GM18951 (cell line): ENCODE data around the gene PXT1.
A peak's percentile ranks its signal among the peaks of the same experiment; 100 is the strongest.
"Not testable (repeated sequence)": the region's sequence is repeated elsewhere in the genome, so short reads cannot be mapped to it uniquely, and the experiment has no call there.

Experiments used
- POLR2A ChIP-seq: IDR thresholded peaks from 4 replicates; pipeline ENCODE4 v1.6.1; 2011; ENCODE audit warnings: mild to moderate bottlenecking; ENCODE audit not compliant: insufficient read length, insufficient read depth; ENCODE audit errors: extremely low read depth
- in situ Hi-C: fragments of 300-500 bp; cut with MboI; formaldehyde crosslinking; loops from one replicate; pipeline ENCODE4 v1.12.0; 2022; ENCODE audit warnings: low sequenced_read_pairs, mixed read lengths, inconsistent platforms; ENCODE audit not compliant: unreplicated experiment

PXT1 gene

GRCh38 chr6:36442671-36443470, at the start of gene PXT1, which contains the start of gene KCTD20:
Gene PXT1 (minus strand): TSS chr6:36442854. CDS start chr6:36426082, 16,772 bp downstream.
Gene KCTD20 (plus strand): TSS chr6:36443000. CDS start chr6:36470098, 27,098 bp downstream.
- in situ Hi-C loops = no loop called here
- peak; percentile 95 for TF ChIP-seq POLR2A

GRCh38 chr6:36492092-36492491, 49.4 kb upstream of the PXT1 start:
- in situ Hi-C loops = no loop called here
- TF ChIP-seq POLR2A = no peak

- no peak for TF ChIP-seq POLR2A
- in situ Hi-C loops = no loop called here
Measured at GRCh38 chr6:36491378-36491965, 48.8 kb upstream of the PXT1 start.

- in situ Hi-C loops = no loop called here
- no peak for TF ChIP-seq POLR2A
Measured at GRCh38 chr6:36489426-36489825, 46.8 kb upstream of the PXT1 start.

- no peak for TF ChIP-seq POLR2A
- in situ Hi-C loops = no loop called here
Measured at GRCh38 chr6:36488221-36488620, 45.6 kb upstream of the PXT1 start.

- no peak for TF ChIP-seq POLR2A
- in situ Hi-C loops = no loop called here
Measured at GRCh38 chr6:36487698-36488097, 45.0 kb upstream of the PXT1 start.

GRCh38 chr6:36484736-36485135, 42.1 kb upstream of the PXT1 start:
- in situ Hi-C loops = no loop called here
- no peak for TF ChIP-seq POLR2A

- in situ Hi-C loops = not testable (repeated sequence)
Measured at GRCh38 chr6:36483326-36483725, 40.7 kb upstream of the PXT1 start.

- in situ Hi-C loops = no loop called here
- no peak for TF ChIP-seq POLR2A
Measured at GRCh38 chr6:36479256-36479655, 36.6 kb upstream of the PXT1 start.

- in situ Hi-C loops = no loop called here
- no peak for TF ChIP-seq POLR2A
Measured at GRCh38 chr6:36478051-36478526, 35.4 kb upstream of the PXT1 start.

GRCh38 chr6:36469946-36470345, 27.3 kb upstream of the PXT1 start:
- no peak for TF ChIP-seq POLR2A
- in situ Hi-C loops = no loop called here

- in situ Hi-C loops = no loop called here
Measured at GRCh38 chr6:36469148-36469661, 26.6 kb upstream of the PXT1 start.

GRCh38 chr6:36467625-36468024, 25.0 kb upstream of the PXT1 start:
- no peak for TF ChIP-seq POLR2A
- in situ Hi-C loops = no loop called here

More at GRCh38 chr6:36469148-36469661, 26.6 kb upstream of the PXT1 start:
- TF ChIP-seq POLR2A = no peak

GRCh38 chr6:36464233-36464632, 21.6 kb upstream of the PXT1 start:
- TF ChIP-seq POLR2A = no peak
- in situ Hi-C loops = no loop called here
